ENCODE results near the gene AKAP8L.
A peak's percentile ranks its signal among the peaks of the same experiment; 100 is the strongest.

The AKAP8L gene

GRCh38 chr19:15432629-15433518, 14.1 kb upstream of the AKAP8L start:
- DNase-seq (ENCODE audit: low spot score) = peak; percentile 97

- DNase-seq (ENCODE audit: low spot score) = peak; percentile 52
Measured at GRCh38 chr19:15432018-15432494, 13.3 kb upstream of the AKAP8L start.

GRCh38 chr19:15431396-15432017, 12.7 kb upstream of the AKAP8L start:
- no peak for DNase-seq (ENCODE audit: low spot score)

- no peak for DNase-seq (ENCODE audit: low spot score)
Measured at GRCh38 chr19:15430526-15431120, 11.8 kb upstream of the AKAP8L start.

- no peak for DNase-seq (ENCODE audit: low spot score)
Measured at GRCh38 chr19:15429825-15430467, 11.2 kb upstream of the AKAP8L start.

- DNase-seq (ENCODE audit: low spot score) = no peak
Measured at GRCh38 chr19:15428956-15429824, 10.4 kb upstream of the AKAP8L start.

- DNase-seq (ENCODE audit: low spot score) = no peak
Measured at GRCh38 chr19:15427991-15428471, 9.2 kb upstream of the AKAP8L start.

GRCh38 chr19:15427350-15427700, 8.5 kb upstream of the AKAP8L start:
- DNase-seq (ENCODE audit: low spot score) = no peak

- no peak for DNase-seq (ENCODE audit: low spot score)
Measured at GRCh38 chr19:15426485-15427349, 7.9 kb upstream of the AKAP8L start.

- DNase-seq (ENCODE audit: low spot score) = no peak
Measured at GRCh38 chr19:15425321-15425950, 6.6 kb upstream of the AKAP8L start.

GRCh38 chr19:15424692-15425272, 6.0 kb upstream of the AKAP8L start:
- DNase-seq (ENCODE audit: low spot score) = no peak

GRCh38 chr19:15424121-15424520, 5.3 kb upstream of the AKAP8L start:
- no peak for DNase-seq (ENCODE audit: low spot score)

GRCh38 chr19:15423130-15423529, 4.3 kb upstream of the AKAP8L start:
- no peak for DNase-seq (ENCODE audit: low spot score)

GRCh38 chr19:15422296-15423075, 3.7 kb upstream of the AKAP8L start:
- DNase-seq (ENCODE audit: low spot score) = no peak

GRCh38 chr19:15421721-15422260, 3.0 kb upstream of the AKAP8L start:
- DNase-seq (ENCODE audit: low spot score) = no peak

GRCh38 chr19:15421136-15421695, 2.4 kb upstream of the AKAP8L start:
- DNase-seq (ENCODE audit: low spot score) = no peak

GRCh38 chr19:15419413-15420025, 731 bp upstream of the AKAP8L start:
- DNase-seq (ENCODE audit: low spot score) = no peak

- DNase-seq (ENCODE audit: low spot score) = peak; percentile 52
Measured at GRCh38 chr19:15418231-15418578, 583 bp downstream of the AKAP8L start.

Measured in hepatic stellate cell (primary cell).